T-helper 22 cell (primary cell): ENCODE data around the gene LMNTD2.

Source experiments
- DNase-seq: peaks from one replicate; pipeline ENCODE4 v3.0.0-alpha.2; 2020; ENCODE audit warnings: low read depth

The LMNTD2 gene

DNA sequence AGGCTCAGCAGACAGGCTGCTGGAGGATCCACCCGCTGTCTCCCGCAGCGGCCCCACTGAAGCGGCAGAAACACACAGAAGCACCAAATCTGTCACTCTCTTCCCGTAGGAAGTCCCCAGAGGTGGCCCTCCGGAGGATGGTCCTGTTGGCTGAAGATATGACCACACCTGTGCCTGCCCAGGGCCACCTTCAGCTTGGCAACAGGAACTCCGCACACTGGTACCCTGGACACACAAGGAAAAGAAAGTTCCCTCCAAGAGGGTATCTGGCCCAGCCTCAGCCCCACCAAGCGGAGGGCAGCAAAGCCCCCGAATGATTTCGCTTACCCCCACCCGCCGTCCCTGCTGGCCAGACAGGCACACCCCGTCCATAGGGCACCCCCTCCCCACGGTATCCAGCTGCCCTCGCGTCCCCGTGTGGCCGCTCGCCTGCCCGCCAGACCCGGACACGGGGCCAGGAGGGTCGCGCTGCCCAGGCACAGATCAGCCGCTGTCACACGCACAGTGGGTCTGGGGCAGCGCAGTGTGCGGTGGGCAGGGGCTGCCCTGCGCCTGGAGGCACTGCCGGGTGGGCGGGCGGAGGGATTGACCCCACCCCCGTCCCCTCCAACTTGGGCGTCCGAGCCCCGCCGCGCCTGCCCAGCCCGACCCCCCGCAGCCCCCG lies 7.2 kb upstream of the LMNTD2 start:
- DNase-seq, result peak; percentile 30

DNA sequence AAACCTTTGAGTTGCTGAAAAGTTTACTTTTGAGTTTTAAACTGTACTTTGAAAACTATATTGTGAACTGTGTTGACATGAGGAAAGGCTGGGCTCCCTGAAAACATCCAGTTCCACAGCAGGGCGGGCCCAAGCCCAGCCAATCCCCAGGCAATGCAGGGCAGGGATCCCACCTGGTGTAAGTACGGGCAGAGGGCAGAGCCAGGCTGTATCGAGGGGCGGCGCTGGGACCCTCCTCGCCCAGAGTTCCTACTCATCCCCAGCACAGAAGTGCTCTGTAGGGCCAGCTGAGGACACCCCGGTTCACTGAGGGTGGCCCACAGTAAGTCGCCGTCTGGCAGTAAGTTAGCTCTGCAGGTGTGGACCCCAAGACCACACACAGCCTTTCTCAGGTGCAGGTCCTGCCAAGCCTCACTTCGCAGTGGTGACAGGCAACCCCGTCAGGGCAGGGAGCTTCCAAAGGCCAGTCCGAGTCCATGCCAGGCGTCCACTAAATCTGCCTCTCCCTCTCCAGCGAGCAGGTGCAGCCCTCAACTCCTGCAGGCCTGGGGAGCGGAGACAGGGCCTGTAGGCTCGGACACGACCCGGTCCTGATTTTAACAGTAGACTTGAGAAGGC lies 6.6 kb upstream of the LMNTD2 start:
- no peak for DNase-seq

DNA sequence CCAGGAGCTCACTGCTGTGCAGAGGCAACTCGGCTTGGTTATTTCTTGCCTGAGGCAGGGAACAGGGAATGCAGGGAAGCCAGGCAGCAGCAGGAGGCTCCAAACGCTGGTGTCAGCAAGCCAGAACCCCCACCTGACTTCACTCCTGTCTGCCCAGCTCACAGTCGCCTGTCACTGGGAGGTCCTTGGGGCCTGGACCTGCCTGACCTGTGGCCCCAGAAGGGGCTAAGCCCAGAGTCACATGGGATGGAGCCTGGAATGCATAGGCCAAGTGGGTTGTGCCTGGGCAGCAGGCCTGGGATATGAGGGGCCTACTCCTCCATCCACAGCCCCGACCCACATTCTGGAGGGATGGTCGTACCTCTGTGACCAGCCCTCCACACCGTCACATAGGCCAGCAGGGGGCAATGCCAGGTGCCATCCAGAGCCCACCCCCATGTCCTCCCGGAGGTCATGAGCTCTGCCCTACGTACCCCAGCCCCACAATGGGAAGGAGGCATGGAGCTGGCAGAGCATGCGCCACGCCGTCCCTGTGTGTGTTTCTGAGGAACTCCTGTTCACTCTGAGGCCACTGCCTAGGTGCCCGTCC lies 5.5 kb upstream of the LMNTD2 start:
- no peak for DNase-seq

DNA sequence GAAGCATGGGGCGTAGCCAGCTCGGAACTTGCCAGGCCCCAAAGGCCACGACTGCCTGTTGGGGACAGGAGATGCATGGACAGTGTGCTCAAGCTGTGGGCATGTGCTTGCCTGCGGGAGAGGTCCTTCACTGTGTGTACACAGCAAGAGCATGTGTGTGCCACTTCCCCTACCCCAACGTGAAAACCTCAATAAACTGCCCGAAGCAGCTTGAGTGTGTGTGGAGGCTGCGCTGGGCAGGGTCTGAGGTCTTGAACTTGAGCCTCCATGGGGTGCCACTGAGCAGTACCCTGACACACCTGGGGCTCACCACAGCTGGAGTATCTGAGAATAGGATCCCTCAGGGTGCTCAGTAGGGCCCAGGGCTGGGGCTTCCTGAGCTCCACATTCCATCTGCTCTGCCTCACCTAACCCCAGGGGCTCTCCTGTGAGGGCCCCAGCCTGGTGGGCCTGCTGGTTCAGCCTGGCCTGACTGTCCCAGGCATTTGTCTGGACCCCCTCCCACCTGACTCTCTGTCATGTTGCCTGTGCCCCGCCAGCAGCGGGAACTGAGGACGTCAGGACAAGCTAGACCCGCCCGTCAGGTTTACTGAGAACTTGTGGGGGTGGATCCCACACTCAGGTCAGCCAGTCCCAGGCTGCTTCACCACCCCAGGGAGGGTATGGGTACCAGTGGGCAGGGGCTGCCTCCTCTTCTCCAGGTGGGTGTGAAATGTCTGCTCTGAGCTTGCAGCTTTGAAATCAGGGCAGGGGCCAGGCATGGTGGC lies 3.5 kb upstream of the LMNTD2 start:
- DNase-seq, result no peak

DNA sequence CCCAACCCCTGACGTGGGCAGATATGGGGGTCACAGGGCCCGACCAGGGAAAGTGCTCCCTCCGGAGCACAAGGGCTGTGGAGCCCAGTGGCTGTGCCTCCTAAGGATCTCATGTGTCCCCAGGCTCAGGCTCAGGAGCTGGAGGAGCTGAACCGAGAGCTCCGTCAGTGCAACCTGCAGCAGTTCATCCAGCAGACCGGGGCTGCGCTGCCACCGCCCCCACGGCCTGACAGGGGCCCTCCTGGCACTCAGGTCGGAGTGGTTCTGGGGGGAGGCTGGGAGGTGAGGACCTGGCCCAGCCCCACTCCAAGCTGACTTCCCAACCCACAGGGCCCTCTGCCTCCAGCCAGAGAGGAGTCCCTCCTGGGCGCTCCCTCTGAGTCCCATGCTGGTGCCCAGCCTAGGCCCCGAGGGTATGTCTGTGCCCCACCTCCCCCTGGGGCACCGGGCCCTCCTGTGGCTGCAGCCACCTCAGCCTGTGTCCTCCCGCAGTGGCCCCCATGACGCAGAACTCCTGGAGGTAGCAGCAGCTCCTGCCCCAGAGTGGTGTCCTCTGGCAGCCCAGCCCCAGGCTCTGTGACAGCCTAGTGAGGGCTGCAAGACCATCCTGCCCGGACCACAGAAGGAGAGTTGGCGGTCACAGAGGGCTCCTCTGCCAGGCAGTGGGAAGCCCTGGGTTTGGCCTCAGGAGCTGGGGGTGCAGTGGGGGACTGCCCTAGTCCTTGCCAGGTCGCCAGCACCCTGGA lies 2.7 kb upstream of the LMNTD2 start:
- DNase-seq, result no peak

DNA sequence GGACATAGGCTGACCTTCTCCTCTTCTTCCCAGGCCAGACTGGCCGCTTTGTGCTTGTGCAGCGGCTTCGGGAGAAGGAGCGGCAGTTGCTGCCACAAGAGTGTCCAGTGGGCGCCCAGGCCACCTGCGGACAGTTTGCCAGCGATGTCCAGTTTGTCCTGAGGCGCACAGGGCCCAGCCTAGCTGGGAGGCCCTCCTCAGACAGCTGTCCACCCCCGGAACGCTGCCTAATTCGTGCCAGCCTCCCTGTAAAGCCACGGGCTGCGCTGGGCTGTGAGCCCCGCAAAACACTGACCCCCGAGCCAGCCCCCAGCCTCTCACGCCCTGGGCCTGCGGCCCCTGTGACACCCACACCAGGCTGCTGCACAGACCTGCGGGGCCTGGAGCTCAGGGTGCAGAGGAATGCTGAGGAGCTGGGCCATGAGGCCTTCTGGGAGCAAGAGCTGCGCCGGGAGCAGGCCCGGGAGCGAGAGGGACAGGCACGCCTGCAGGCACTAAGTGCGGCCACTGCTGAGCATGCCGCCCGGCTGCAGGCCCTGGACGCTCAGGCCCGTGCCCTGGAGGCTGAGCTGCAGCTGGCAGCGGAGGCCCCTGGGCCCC lies 1.6 kb upstream of the LMNTD2 start:
- DNase-seq, result no peak

DNA sequence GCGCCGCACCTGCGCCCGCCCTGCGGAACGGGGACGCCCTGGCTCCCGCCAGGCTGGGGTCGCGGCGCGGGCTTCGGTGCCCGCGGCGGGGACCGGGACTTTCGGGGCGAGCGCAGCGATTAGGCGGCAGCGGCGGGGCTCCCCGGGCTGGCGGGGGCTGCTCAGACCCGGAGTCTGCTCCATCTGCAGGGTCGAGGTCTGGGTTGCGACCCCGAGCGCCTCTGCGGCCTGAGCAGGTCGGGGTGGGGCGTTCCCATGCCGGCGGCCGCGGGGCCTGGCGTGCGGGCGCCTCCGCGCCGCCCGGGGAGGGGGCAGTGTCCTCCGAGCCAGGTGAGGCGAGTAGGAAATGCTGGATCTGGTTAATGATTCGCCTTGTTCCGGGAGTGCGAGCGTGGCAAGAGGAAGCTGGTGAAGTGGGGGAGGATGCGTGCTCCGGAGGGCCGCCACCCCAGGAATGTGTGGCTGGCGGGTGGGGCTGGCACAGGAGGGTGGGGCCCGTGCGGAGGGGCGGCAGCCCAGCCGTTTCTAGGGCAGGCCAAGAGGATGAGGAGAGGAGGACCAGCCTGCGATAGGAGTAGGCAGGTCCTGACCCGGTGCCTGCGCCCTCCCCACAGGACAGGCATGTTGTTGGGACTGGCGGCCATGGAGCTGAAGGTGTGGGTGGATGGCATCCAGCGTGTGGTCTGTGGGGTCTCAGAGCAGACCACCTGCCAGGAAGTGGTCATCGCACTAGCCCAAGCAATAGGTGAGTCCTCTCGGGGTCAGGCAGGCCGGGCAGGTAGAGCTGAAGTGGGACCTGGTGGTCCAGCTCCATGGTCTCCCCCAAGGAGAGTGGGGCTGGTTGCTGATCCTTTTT lies 838 bp upstream of the LMNTD2 start:
- no peak for DNase-seq

DNA sequence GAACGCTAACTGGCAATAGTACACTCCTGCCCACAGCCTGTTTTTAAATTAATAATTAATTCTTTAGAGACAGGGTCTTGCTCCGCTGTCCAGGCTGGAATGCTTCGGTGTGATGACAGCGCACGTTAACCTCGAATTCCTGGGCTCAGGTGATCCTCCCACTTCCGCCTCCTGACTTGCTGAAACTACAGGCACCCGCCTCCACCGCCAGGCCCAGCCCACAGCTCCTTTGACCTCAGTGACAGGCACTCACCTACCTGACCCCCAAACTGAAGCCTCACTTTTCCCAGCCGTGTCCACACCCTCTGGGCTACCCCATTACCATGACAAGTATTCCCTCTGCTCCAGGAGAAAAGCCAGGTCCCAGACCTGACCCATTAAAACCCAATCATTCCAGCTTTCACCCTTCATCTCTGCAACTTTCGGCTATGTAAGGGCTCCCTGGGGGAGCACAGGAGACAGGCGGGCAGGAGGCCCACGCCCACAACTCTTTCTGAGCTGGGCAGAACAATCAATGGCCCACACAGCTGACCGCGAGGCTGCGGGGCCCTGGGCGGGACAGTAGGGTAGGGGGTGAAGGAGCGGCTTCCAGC lies 730 bp downstream of the LMNTD2 start:
- no peak for DNase-seq

DNA sequence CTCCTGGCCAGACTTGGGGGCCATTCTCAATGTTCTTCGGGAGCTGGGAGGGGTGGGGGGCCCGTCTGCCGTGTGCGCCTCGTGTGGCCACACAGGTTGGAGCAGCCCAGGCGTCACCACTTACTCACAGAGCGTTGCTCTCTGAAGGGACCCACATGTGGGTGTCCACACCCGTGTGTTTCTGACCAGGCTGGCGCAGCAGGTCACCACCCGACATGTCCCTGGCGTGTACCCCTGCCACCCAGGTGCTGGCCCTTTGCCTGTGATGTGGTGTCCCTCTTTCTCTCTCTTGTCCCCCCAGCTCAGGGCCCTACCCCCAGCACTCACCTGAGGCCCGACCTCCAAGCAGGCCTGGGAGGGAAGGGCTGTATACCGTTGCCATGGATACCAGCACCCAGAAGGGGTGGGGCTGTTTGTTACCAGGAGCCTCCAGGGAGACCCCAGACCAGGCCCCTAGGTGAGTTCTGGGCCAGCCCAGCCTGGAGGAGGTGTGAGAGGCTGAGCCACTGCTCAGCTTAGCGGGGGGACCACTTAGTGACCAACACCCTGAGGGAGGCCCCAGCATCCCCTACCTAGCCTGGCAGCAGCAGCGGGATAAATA lies 1.4 kb downstream of the LMNTD2 start:
- DNase-seq, result no peak

DNA sequence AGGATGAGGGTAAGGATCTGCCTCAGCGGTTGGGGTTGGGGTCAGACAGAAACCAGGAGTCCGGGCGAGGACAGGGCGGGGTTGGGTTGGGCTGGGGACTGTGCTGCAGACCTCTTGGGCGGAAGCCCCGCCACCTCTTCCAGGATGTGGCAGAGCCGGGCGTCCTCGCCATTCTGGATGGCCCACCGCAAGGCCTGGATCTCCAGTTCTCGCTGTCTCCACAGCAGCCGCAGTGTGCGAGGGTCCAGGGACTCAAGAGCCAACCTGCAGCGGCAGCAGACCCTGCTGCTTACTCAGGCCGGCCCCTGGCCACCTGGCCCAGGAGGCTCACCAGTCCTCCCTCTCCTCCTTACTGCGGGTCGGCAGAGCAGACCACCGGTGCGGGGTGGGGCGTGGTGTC lies 2.0 kb downstream of the LMNTD2 start:
- no peak for DNase-seq

DNA sequence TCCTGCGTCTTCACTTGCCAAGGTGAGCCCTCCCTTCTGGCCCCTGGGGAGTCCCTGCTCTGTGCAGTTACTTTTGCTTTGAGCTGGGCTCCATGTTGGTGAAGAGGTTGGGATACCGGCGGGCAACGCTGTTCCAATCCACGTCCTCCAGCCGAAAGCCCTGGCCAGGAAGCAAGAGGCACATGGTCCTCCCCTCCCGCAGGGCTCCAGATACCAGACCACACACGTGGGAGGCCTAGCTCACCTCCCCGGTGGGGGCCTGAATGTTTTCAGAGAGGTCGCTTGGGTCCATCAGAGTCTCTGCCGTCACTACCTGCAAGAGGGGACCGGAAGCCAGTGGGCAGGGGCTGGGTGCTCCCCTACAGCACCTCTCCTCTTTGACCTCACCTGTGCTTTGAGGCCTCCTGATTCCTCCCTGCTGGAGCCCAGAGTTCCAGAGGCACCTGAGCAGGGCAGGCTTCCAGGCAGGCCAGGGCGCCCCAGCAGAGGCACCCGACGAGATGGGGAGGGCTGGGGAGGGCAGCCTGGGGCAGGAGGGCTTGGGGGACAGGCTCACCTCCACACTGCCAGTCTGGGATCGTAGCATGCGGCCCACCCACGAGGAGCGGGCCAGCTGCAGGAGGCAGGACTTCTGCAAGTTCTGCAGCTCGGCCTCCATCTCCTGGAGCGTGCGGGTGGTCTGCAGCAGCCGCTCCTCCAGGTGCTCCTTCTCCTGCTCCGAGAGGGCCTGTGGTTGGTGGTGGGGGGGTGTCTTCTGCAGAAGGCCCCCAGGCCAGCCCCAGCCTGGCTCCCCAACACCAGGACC lies 3.0 kb downstream of the LMNTD2 start:
- DNase-seq, result no peak

DNA sequence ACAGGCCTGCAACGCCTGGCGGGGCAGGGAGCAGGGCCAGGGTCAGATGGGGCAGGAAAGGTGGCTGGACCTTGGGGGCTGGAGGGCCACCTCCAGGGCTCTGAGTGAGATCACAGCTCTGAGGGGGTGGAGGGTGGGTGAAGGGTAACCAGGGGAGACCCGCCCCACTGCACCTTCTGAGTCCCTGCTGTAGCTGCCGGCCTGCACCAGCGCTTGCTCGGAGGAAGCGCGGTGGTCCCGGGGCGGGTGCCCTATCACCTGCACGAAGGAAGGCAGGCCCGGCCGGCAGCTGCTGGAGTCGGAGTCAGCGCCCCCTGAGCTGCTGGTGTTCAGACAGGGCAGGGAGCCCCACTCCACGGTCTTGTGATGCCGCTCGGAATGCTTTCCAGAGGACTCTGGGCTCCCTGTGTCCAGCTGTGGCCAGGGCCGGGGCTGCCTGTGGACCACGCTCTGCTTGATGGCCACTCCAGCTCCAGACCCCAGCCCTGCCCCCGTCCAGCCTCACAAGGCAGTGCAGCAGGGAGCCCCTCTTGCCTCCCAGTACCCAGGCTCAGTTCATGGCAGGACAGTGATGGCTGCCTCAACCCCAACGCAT lies 3.8 kb downstream of the LMNTD2 start:
- no peak for DNase-seq

DNA sequence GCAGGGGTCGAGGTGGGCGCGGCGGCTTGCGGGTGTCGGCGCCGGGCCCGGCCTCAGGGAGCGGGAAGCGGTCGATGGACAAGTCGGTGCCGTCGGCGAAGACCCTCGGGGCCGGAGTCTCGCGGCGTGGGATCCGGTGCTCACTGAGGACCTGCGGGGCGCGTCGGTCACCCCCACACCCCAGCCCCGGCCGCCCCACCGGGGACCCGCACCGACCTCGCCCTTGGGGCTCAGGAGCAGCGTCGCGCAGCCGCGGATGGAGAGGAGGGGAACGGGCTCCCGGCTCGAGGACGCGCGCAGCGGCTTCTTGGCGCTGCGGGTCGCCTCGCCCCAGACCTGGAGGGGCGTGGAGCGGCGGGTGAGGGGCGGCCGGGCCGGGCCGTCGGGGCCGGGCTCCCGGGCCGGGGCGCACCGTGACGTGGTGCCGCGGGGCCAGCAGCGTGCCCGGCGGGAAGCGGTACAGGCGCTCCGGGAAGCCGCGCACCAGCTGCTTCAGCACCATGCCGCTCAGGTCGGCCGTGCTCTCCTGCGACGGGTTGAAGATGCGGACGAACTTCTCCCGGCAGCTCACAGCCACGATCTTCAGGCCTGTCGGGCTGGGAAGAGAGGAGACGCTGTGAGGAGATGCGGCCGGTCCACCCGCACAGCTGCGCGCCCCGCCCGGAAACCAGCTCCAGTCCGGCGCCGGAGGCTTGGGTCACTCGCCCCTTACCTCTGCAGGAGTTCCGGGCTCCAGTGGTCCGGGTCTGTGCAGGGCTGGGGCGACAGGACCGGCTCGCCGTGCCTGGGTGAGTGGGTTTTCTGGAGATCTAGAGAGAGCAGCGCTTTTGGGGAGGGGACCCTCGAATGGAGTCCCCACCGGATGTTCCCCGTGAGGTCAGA lies 4.5 kb downstream of the LMNTD2 start:
- no peak for DNase-seq

DNA sequence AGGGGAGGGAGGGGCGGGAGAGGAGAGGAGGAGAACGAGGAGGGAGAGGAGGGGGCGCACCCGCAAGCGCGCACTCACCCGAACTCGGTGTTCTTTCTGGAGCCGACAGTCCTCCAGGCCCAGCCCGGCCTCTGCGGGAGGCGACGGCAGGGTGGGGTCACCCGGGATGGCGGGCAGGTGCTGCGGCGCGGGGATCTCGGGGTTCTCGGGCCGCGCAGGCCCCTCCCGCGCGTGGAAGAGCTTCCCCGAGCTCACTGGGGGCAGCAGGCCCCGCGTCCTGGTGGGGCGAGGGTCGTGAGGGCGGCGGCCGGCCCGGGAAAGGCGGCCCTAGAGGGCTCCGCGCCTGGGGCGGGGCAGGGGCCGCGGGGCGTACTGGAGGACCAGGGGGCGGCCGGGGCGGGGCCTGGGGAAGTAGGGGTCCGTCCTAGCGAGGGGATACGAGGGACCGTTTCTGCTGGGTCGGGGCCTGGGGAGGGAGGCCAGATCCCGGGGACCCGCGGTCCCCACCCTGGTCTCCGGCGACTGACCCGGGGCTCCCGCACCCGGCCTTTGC lies 5.2 kb downstream of the LMNTD2 start:
- no peak for DNase-seq

DNA sequence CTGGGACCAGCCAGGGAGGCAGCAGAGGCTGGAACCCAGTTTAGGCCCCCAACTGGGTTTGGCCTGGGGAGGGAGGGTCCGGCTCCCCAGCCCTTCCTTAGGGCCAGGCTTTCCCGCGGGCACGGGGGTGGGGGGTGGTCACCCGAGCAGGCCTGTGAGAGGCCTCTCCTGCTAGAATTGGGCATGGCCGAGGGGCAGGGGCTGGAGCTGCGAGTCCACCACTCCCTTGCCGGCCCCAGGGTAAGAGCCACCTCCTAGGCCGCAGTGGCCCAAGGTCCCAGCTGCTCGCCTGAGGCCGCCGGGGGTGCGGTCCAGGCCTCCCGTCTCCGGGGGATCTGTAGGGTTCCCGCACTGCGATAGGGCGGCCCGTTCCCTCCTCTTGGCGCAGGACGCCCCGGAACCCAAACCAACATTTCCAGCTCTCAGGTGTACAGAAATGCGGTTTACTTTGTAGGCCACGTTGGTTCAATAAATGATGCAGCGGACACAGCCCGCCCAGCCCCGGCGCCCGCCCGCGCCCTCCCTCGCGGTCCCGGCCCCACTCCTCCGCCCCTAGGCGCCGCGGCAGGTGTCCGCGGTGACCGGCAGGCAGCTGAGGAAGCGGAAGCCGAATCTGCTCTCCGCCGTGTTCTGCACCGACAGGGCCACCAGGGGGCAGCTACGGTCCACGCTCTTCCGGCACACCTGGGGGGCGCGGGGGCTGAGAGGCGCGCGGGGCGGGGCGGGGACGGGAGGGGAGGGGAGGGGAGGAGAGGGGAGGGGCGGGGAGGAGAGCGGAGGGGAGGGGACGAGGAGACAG lies 5.9 kb downstream of the LMNTD2 start:
- DNase-seq, result peak; percentile 69

DNA sequence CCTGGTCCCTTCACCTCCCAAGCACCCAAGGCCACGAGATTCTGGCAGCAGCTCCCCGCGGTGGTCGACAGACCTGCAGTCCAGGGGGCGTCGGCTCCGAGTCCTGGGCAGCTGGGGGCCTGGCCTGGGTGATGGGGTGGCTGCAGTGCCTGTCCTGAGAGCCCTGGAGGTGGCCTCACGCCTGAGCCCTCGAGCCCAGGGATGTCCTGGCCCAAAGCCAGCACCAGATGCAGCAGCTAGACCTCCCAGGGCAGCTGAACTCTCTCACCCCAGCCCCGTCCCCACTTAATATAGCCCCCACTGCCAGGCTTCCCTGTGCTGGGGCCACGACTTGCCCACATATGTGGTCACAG lies 6.6 kb downstream of the LMNTD2 start:
- no peak for DNase-seq
